NK-92 treated with Interleukin-12 subunit alpha and Interleukin-12 subunit beta, amount 100 ng/mL, for 24 hours (cell line): Measurements from ENCODE around the gene FILIP1.

Experiments used
- DNase-seq: peaks from one replicate; lab custom pipeline; 2025; lab: John Stamatoyannopoulos, UW

The FILIP1 gene

GRCh38 chr6:75492386-75493153, 1.0 kb downstream of the FILIP1 start:
- no peak for DNase-seq

- no peak for DNase-seq
Measured at GRCh38 chr6:75491291-75491690, 2.3 kb downstream of the FILIP1 start.

GRCh38 chr6:75490706-75491105, 2.9 kb downstream of the FILIP1 start:
- no peak for DNase-seq

GRCh38 chr6:75489025-75489424, 4.6 kb downstream of the FILIP1 start:
- DNase-seq: no peak

GRCh38 chr6:75488033-75488432, 5.6 kb downstream of the FILIP1 start:
- DNase-seq: no peak

GRCh38 chr6:75486850-75487518, 6.6 kb downstream of the FILIP1 start:
- DNase-seq: no peak

GRCh38 chr6:75484535-75484934, 9.1 kb downstream of the FILIP1 start:
- no peak for DNase-seq

- DNase-seq: no peak
Measured at GRCh38 chr6:75483136-75483952, 10.3 kb downstream of the FILIP1 start.

- DNase-seq: no peak
Measured at GRCh38 chr6:75481936-75482593, 11.5 kb downstream of the FILIP1 start.

- no peak for DNase-seq
Measured at GRCh38 chr6:75481394-75481793, 12.2 kb downstream of the FILIP1 start.

- no peak for DNase-seq
Measured at GRCh38 chr6:75480425-75480824, 13.2 kb downstream of the FILIP1 start.

GRCh38 chr6:75479712-75480111, 13.9 kb downstream of the FILIP1 start:
- DNase-seq: no peak

GRCh38 chr6:75478929-75479328, 14.7 kb downstream of the FILIP1 start:
- no peak for DNase-seq

- DNase-seq: no peak
Measured at GRCh38 chr6:75472885-75473284, 20.7 kb downstream of the FILIP1 start.

GRCh38 chr6:75467966-75468365, 25.6 kb downstream of the FILIP1 start:
- no peak for DNase-seq

- DNase-seq: no peak
Measured at GRCh38 chr6:75467284-75467683, 26.3 kb downstream of the FILIP1 start.

GRCh38 chr6:75466636-75467035, 27.0 kb downstream of the FILIP1 start:
- DNase-seq: no peak

- DNase-seq: no peak
Measured at GRCh38 chr6:75463908-75464307, 29.7 kb downstream of the FILIP1 start.

- no peak for DNase-seq
Measured at GRCh38 chr6:75463061-75463460, 30.5 kb downstream of the FILIP1 start.

GRCh38 chr6:75460681-75461080, 32.9 kb downstream of the FILIP1 start:
- no peak for DNase-seq

GRCh38 chr6:75458895-75459294, 34.7 kb downstream of the FILIP1 start:
- no peak for DNase-seq

GRCh38 chr6:75450903-75451302, 42.7 kb downstream of the FILIP1 start:
- no peak for DNase-seq
